HG03066 (cell line): ENCODE results near the gene DPEP1.
"Not testable (repeated sequence)": the region's sequence is repeated elsewhere in the genome, so short reads cannot be mapped to it uniquely, and the experiment has no call there.

Source experiments
- ATAC-seq: cut with Tn5 transposase; IDR thresholded peaks from one replicate; pipeline ENCODE4 v1.9.1; 2021; ENCODE audit warnings: low read depth; ENCODE audit not compliant: unreplicated experiment

The DPEP1 gene

GRCh38 chr16:89613231-89613953, at the start of gene DPEP1:
DPEP1 (plus strand) TSS chr16:89613642; CDS start chr16:89630411, 16,769 bp downstream.
- no peak for ATAC-seq

- no peak for ATAC-seq
Measured at GRCh38 chr16:89564476-89565255, 48.8 kb upstream of the DPEP1 start.

- no peak for ATAC-seq
Measured at GRCh38 chr16:89565256-89565505, 48.3 kb upstream of the DPEP1 start.

- ATAC-seq = no peak
Measured at GRCh38 chr16:89565506-89566372, 47.7 kb upstream of the DPEP1 start.

- ATAC-seq = no peak
Measured at GRCh38 chr16:89567656-89568594, 45.5 kb upstream of the DPEP1 start.

- no peak for ATAC-seq
Measured at GRCh38 chr16:89569506-89570341, 43.7 kb upstream of the DPEP1 start.

- no peak for ATAC-seq
Measured at GRCh38 chr16:89570342-89570923, 43.0 kb upstream of the DPEP1 start.

GRCh38 chr16:89570983-89571598, 42.4 kb upstream of the DPEP1 start:
- not testable (repeated sequence) for ATAC-seq

GRCh38 chr16:89571636-89572035, 41.8 kb upstream of the DPEP1 start:
- ATAC-seq = no peak

- ATAC-seq = no peak
Measured at GRCh38 chr16:89572073-89572484, 41.4 kb upstream of the DPEP1 start.

GRCh38 chr16:89572485-89573205, 40.8 kb upstream of the DPEP1 start:
- ATAC-seq = no peak

- no peak for ATAC-seq
Measured at GRCh38 chr16:89573826-89574680, 39.4 kb upstream of the DPEP1 start.

- ATAC-seq = peak; percentile 55
Measured at GRCh38 chr16:89574681-89575246, 38.7 kb upstream of the DPEP1 start.

GRCh38 chr16:89575247-89576152, 37.9 kb upstream of the DPEP1 start, which contains the start of gene CPNE7:
CPNE7 (plus strand) TSS chr16:89575758; CDS start chr16:89575898, 140 bp downstream.
- ATAC-seq = no peak
